GM23338 (cell line): Measurements from ENCODE around the gene WDR38. TPM values are rescaled to one million over a fixed set of nuclear protein-coding genes. Genes with fewer than 3 reads are reported as not detected.

ENCODE experiments used
- ATAC-seq: fragments of 200-7000 bp; cut with Tn5 transposase; 3 replicates; pipeline ENCODE4 v1.9.1; 2020
- DNase-seq: peaks from one replicate; pipeline ENCODE4 v3.0.0-alpha.2; 2015; ENCODE audit warnings: low spot score
- H2AFZ ChIP-seq: fragments of 200-600 bp; sonication (generic); 2 replicates; pipeline ENCODE4 v1.8.0; 2016; ENCODE audit warnings: antibody characterized with exemption, mild to moderate bottlenecking, moderate library complexity
- H3F3A ChIP-seq: fragments of 200-600 bp; sonication (generic); replicated peaks from 2 replicates; pipeline ENCODE4 v1.8.0; 2017; ENCODE audit warnings: antibody characterized with exemption, mixed run types, low read depth
- H3K27ac ChIP-seq: fragments of 200-600 bp; sonication (generic); 2 replicates; pipeline ENCODE4 v1.6.1; 2016; ENCODE audit warnings: low read depth
- H3K27me3 ChIP-seq: fragments of 200-600 bp; sonication (generic); 2 replicates; pipeline ENCODE4 v1.8.0; 2016; ENCODE audit warnings: mild to moderate bottlenecking, mixed run types, moderate library complexity; ENCODE audit not compliant: insufficient read depth
- H3K36me3 ChIP-seq: fragments of 200-600 bp; sonication (generic); 2 replicates; pipeline ENCODE4 v1.8.0; 2016; ENCODE audit warnings: mild to moderate bottlenecking; ENCODE audit not compliant: insufficient read depth
- H3K4me1 ChIP-seq: fragments of 200-600 bp; sonication (generic); 2 replicates; pipeline ENCODE4 v1.8.0; 2016; ENCODE audit warnings: mild to moderate bottlenecking, moderate library complexity; ENCODE audit not compliant: insufficient read depth
- H3K4me2 ChIP-seq: fragments of 200-600 bp; sonication (generic); 2 replicates; pipeline ENCODE4 v1.7.1; 2017; ENCODE audit warnings: mixed run types
- H3K4me3 ChIP-seq: fragments of 200-600 bp; sonication (generic); 2 replicates; pipeline ENCODE4 v1.6.1; 2016; ENCODE audit warnings: mixed run types
- H3K79me2 ChIP-seq: fragments of 200-600 bp; sonication (generic); replicated peaks from 2 replicates; pipeline ENCODE4 v1.8.0; 2017; ENCODE audit warnings: mild to moderate bottlenecking; ENCODE audit not compliant: insufficient read depth
- H3K9me2 ChIP-seq: fragments of 200-600 bp; sonication (generic); 2 replicates; pipeline ENCODE4 v1.8.0; 2017; ENCODE audit not compliant: insufficient read depth
- H4K20me1 ChIP-seq: fragments of 200-600 bp; sonication (generic); replicated peaks from 2 replicates; pipeline ENCODE4 v1.8.0; 2017; ENCODE audit warnings: mild to moderate bottlenecking; ENCODE audit not compliant: insufficient read depth
- H3K27ac Mint-ChIP-seq: 2 replicates; pipeline ENCODE4 v1.8.0; 2020; ENCODE audit warnings: inconsistent platforms, mild to moderate bottlenecking, moderate library complexity, mixed read lengths
- H3K27me3 Mint-ChIP-seq: 3 replicates; pipeline ENCODE4 v1.8.0; 2022; ENCODE audit warnings: low read depth, mild to moderate bottlenecking, moderate library complexity, mixed read lengths, inconsistent platforms; ENCODE audit not compliant: insufficient read depth, poor library complexity
- H3K36me3 Mint-ChIP-seq: 3 replicates; pipeline ENCODE4 v1.8.0; 2021; ENCODE audit warnings: low read depth, mild to moderate bottlenecking, inconsistent platforms, moderate library complexity, mixed read lengths
- H3K4me1 Mint-ChIP-seq: 3 replicates; pipeline ENCODE4 v1.8.0; 2020; ENCODE audit warnings: mild to moderate bottlenecking, inconsistent platforms, mixed read lengths
- H3K4me3 Mint-ChIP-seq: 3 replicates; pipeline ENCODE4 v1.8.0; 2021; ENCODE audit warnings: moderate library complexity, mild to moderate bottlenecking, inconsistent platforms, mixed read lengths
- H3K9me3 Mint-ChIP-seq: 3 replicates; pipeline ENCODE4 v1.8.0; 2020; ENCODE audit warnings: moderate library complexity, mild to moderate bottlenecking, inconsistent platforms, mixed read lengths
- CREB1 ChIP-seq: fragments of 250-450 bp; sonication (Bioruptor Pico); IDR thresholded peaks from 2 replicates; pipeline ENCODE4 v1.5.0; 2020; ENCODE audit warnings: low read depth, mild to moderate bottlenecking, moderate library complexity
- CTCF ChIP-seq, 2 experiments: fragments of 200-600 bp in 1 of 2; sonication (generic) in 1 of 2; conservative IDR thresholded peaks; 2 replicates each; pipeline versions ENCODE4 v1.5.1 to v1.6.1; 2016 to 2017; ENCODE audit warnings: antibody characterized with exemption in 2 of 2, low read depth in 2 of 2, mild to moderate bottlenecking in 2 of 2, moderate library complexity in 1 of 2
- ETS1 ChIP-seq: IDR thresholded peaks from 2 replicates; pipeline ENCODE4 v1.6.1; 2016; ENCODE audit warnings: antibody characterized with exemption
- POLR2AphosphoS5 ChIP-seq: IDR thresholded peaks from 2 replicates; pipeline ENCODE4 v1.6.1; 2016; ENCODE audit warnings: antibody characterized with exemption, low read depth
- REST ChIP-seq: IDR thresholded peaks from one replicate; pipeline ENCODE4 v1.6.1; 2018; ENCODE audit warnings: antibody characterized with exemption; ENCODE audit not compliant: unreplicated experiment
- ZNF114 ChIP-seq: fragments of 250-450 bp; sonication (Bioruptor Pico); IDR thresholded peaks from 2 replicates; pipeline ENCODE4 v1.5.0; 2020; ENCODE audit warnings: mild to moderate bottlenecking, moderate library complexity
- ZNF331 ChIP-seq: fragments of 250-450 bp; sonication (Bioruptor Pico); IDR thresholded peaks from 2 replicates; pipeline ENCODE4 v1.5.0; 2020; ENCODE audit warnings: low read depth, mild to moderate bottlenecking, moderate library complexity
- polyA plus RNA-seq: library from polyadenylated mRNA; unstranded; fragments of >200 nt; fragmentation: Nextera tagmentation; extraction: Ambion mirVana; gene quantifications from 2 replicates; pipeline ENCODE4 v1.2.1, GENCODE V29; 2016
- total RNA-seq: library from RNA; depleted of rRNA; stranded (reverse); fragments of >200 nt; shearing (Covaris generic); gene quantifications from 2 replicates; pipeline ENCODE4 v1.2.3, GENCODE V29; 2014

WDR38 gene
- total and polyA plus RNA-seq, 2 experiments from 2014 or later, result not detected

GRCh38 chr9:124840300-124840833, 12.9 kb upstream of the WDR38 start:
- H3K27ac Mint-ChIP-seq, result no peak overlapping the region
- DNase-seq (peak; percentile 72), ATAC-seq (peak; percentile 39)
- no peaks in the 10 kb centered on the region for H3K79me2 ChIP-seq
- no peaks in the 10 kb centered on the region for H3K36me3 Mint-ChIP-seq
- TF ChIP-seq ZNF114 (CRISPR knock-in tag), result no peak
- TF ChIP-seq CREB1 (CRISPR knock-in tag), result no peak
- no peak for TF ChIP-seq ZNF331
- TF ChIP-seq CTCF (conservative IDR thresholded peaks at IDR 0.05; ENCODE audit: low read depth in 2 of 2), result peak; percentile 64 to 72
- no peak for TF ChIP-seq ETS1
- TF ChIP-seq REST, result no peak
- TF ChIP-seq POLR2AphosphoS5, result no peak
- no peak overlapping the region for H3K4me2 ChIP-seq
- peaks cover 5% of the 10 kb centered on the region; the same call in 1 of the 2 replicates for H3F3A ChIP-seq
- no peaks in the 10 kb centered on the region for H3K9me3 Mint-ChIP-seq
- no peaks in the 10 kb centered on the region for H4K20me1 ChIP-seq
- peaks cover 2% of the 10 kb centered on the region for H3K27me3 Mint-ChIP-seq
- no peaks in the 10 kb centered on the region for H3K27me3 ChIP-seq
- no peak overlapping the region for H3K4me3 ChIP-seq
- no peak overlapping the region for H3K4me3 Mint-ChIP-seq
- no peaks in the 10 kb centered on the region for H3K4me1 ChIP-seq
- H3K9me2 ChIP-seq, result no peaks in the 10 kb centered on the region
- peak overlapping the region; percentile 48 for H2AFZ ChIP-seq
- H3K36me3 ChIP-seq, result no peaks in the 10 kb centered on the region
- H3K27ac ChIP-seq, result no peak overlapping the region
- peaks cover 13% of the 10 kb centered on the region for H3K4me1 Mint-ChIP-seq
